HepG2 (cell line): Measurements from ENCODE around the gene CERS3. TPM values are rescaled to one million over a fixed set of nuclear protein-coding genes. Genes with fewer than 3 reads are reported as not detected.

Experiments
- ATAC-seq: fragments of 200-7000 bp; cut with Tn5 transposase; 3 replicates; pipeline ENCODE4 v1.9.1; 2020; ENCODE audit warnings: mild to moderate bottlenecking, moderate library complexity
- BruUV-seq: library from RNA; stranded (reverse); fragments of 400-500 nt; replicated peaks from 2 replicates; lab custom pipeline; 2021; lab: Mats Ljungman, UMichigan
- CTCF ChIA-PET: fragments of 300-600 bp; formaldehyde crosslinking; extraction: SDS; loops from one replicate; lab custom pipeline; 2021; ENCODE audit warnings: low total read pairs, inconsistent platforms, low intra/inter-chr PET ratio; lab: Yijun Ruan, JAX
- POLR2A ChIA-PET: fragments of 350-600 bp; sonication (Branson Sonifier 250); formaldehyde crosslinking; loops from one replicate; lab custom pipeline; 2020; ENCODE audit warnings: antibody characterized with exemption, inconsistent platforms; lab: Yijun Ruan, JAX
- DNase-seq: peaks from one replicate; pipeline ENCODE4 v3.0.0-alpha.2; 2015; ENCODE audit warnings: low spot score
- FAIRE-seq: peaks from 3 replicates; lab custom pipeline; 2011; peaks lifted over from hg19 to GRCh38; lab: Jason Lieb, UNC
- H2AFZ ChIP-seq: one replicate; pipeline ENCODE4 v1.6.1; 2011; ENCODE audit warnings: low read length, inconsistent platforms
- H3K27ac ChIP-seq: fragments of 300-600 bp; 3 replicates; pipeline ENCODE4 v1.8.0; 2011; ENCODE audit warnings: mixed run types, mild to moderate bottlenecking, mixed read lengths, low read length, inconsistent platforms; ENCODE audit not compliant: insufficient read depth; ENCODE audit errors: extremely low read length
- H3K27me3 ChIP-seq, 2 experiments: fragments of 200-600 bp in 1 of 2; 2 replicates in 1 of 2; 3 replicates in 1 of 2; pipeline versions ENCODE4 v1.6.0 to v1.8.0; 2011; ENCODE audit warnings: low read length in 2 of 2, mild to moderate bottlenecking in 2 of 2, moderate library complexity in 2 of 2, inconsistent platforms in 1 of 2; ENCODE audit not compliant: insufficient read depth in 2 of 2, control insufficient read depth in 1 of 2
- H3K36me3 ChIP-seq, 2 experiments: fragments of 200-600 bp in 1 of 2; replicated peaks in 1 of 2; 2 replicates in 1 of 2; 3 replicates in 1 of 2; pipeline versions ENCODE4 v1.5.1 to v1.8.0; 2011; ENCODE audit warnings: low read length in 2 of 2, inconsistent platforms in 1 of 2; ENCODE audit not compliant: insufficient read depth in 2 of 2, control insufficient read depth in 1 of 2
- H3K4me1 ChIP-seq: 2 replicates; pipeline ENCODE4 v1.5.1; 2012; ENCODE audit warnings: low read length, inconsistent platforms; ENCODE audit not compliant: insufficient read depth
- H3K4me2 ChIP-seq: 2 replicates; pipeline ENCODE4 v1.6.0; 2011; ENCODE audit warnings: low read depth, low read length, inconsistent platforms
- H3K4me3 ChIP-seq, 3 experiments: fragments of 200-600 bp in 1 of 3; sonication (generic), shearing (Covaris generic) in 1 of 3; replicated peaks in 1 of 3; 2 replicates each; pipeline ENCODE4 v1.5.1; 2011 to 2016; ENCODE audit warnings: low read length in 3 of 3, inconsistent platforms in 2 of 3, low read depth in 2 of 3, mild to moderate bottlenecking in 2 of 3, control low read depth in 1 of 3, mixed read lengths in 1 of 3; ENCODE audit not compliant: insufficient read depth in 1 of 3
- H3K79me2 ChIP-seq: one replicate; pipeline ENCODE4 v1.6.1; 2011; ENCODE audit warnings: low read length, inconsistent platforms; ENCODE audit not compliant: insufficient read depth
- H3K9ac ChIP-seq: 2 replicates; pipeline ENCODE4 v1.6.0; 2011; ENCODE audit warnings: mild to moderate bottlenecking, low read depth, low read length, inconsistent platforms; ENCODE audit not compliant: insufficient read depth
- H3K9me3 ChIP-seq: 2 replicates; pipeline ENCODE4 v1.5.1; 2012; ENCODE audit warnings: mild to moderate bottlenecking, low read length
- H4K20me1 ChIP-seq: 2 replicates; pipeline ENCODE4 v1.6.0; 2011; ENCODE audit warnings: inconsistent platforms, mild to moderate bottlenecking, low read length, moderate library complexity; ENCODE audit not compliant: insufficient read depth
- ATF4 ChIP-seq, 2 experiments: fragments of 450-650 bp in 1 of 2; sonication (generic) in 1 of 2; formaldehyde crosslinking; IDR thresholded peaks; 2 replicates each; pipeline versions ENCODE4 v1.5.0 to v1.8.0; 2020 to 2022; ENCODE audit warnings: mild to moderate bottlenecking in 1 of 2, missing genetic modification reagents in 1 of 2
- CENPT ChIP-seq: sonication (generic); formaldehyde crosslinking; IDR thresholded peaks from 2 replicates; pipeline ENCODE4 v1.8.0; 2022; ENCODE audit warnings: low read depth, mild to moderate bottlenecking, moderate library complexity, missing genetic modification reagents
- HNF4G ChIP-seq, 2 experiments: sonication (generic) in 1 of 2; formaldehyde crosslinking in 1 of 2; IDR thresholded peaks; 2 replicates each; pipeline versions ENCODE4 v1.4.0 to v1.6.1; 2011 to 2020; ENCODE audit warnings: borderline replicate concordance in 2 of 2, low read depth in 2 of 2, mild to moderate bottlenecking in 2 of 2, low read length in 1 of 2, missing genetic modification reagents in 1 of 2, moderate library complexity in 1 of 2
- MEF2D ChIP-seq: sonication (generic); formaldehyde crosslinking; IDR thresholded peaks from 2 replicates; pipeline ENCODE4 v1.5.1; 2020; ENCODE audit warnings: mild to moderate bottlenecking, missing genetic modification reagents
- NR2F1 ChIP-seq, 2 experiments: fragments of 450-650 bp in 1 of 2; formaldehyde crosslinking in 1 of 2; IDR thresholded peaks; 2 replicates each; pipeline versions ENCODE4 v1.5.0 to v1.6.1; 2016 to 2020; ENCODE audit warnings: mild to moderate bottlenecking in 1 of 2, missing compliant biosample characterization in 1 of 2, missing genetic modification reagents in 1 of 2, moderate library complexity in 1 of 2
- NR2F2 ChIP-seq: IDR thresholded peaks from 2 replicates; pipeline ENCODE4 v1.6.1; 2012; ENCODE audit warnings: low read depth, inconsistent platforms, borderline replicate concordance
- PCBP1 ChIP-seq: fragments of 200-400 bp; formaldehyde crosslinking; IDR thresholded peaks from 2 replicates; pipeline ENCODE4 v1.6.1; 2017; ENCODE audit warnings: mild to moderate bottlenecking, low read depth, low read length, borderline replicate concordance
- RXRA ChIP-seq: sonication (generic); formaldehyde crosslinking; IDR thresholded peaks from 2 replicates; pipeline ENCODE4 v1.5.1; 2020; ENCODE audit warnings: missing genetic modification reagents
- SMC3 ChIP-seq: IDR thresholded peaks from 2 replicates; pipeline ENCODE4 v1.6.1; 2011; ENCODE audit warnings: low read length, improper control_type of control experiment
- ZNF160 ChIP-seq: sonication (generic); formaldehyde crosslinking; IDR thresholded peaks from 2 replicates; pipeline ENCODE4 v1.8.0; 2022; ENCODE audit warnings: mild to moderate bottlenecking, inconsistent platforms, missing genetic modification reagents
- ZNF17 ChIP-seq: sonication (generic); formaldehyde crosslinking; IDR thresholded peaks from 2 replicates; pipeline ENCODE4 v1.5.0; 2020; ENCODE audit warnings: mild to moderate bottlenecking, missing genetic modification reagents
- ZNF207 ChIP-seq: fragments of 450-650 bp; IDR thresholded peaks from 2 replicates; pipeline ENCODE4 v1.6.1; 2016; ENCODE audit warnings: antibody characterized with exemption, borderline replicate concordance
- ZNF276 ChIP-seq: sonication (generic); formaldehyde crosslinking; IDR thresholded peaks from 2 replicates; pipeline ENCODE4 v1.4.0; 2020; ENCODE audit warnings: mild to moderate bottlenecking, low read depth, missing genetic modification reagents
- ZNF343 ChIP-seq: sonication (generic); formaldehyde crosslinking; IDR thresholded peaks from 2 replicates; pipeline ENCODE4 v1.4.0; 2020; ENCODE audit warnings: mild to moderate bottlenecking, missing genetic modification reagents
- ZNF451 ChIP-seq: sonication (generic); formaldehyde crosslinking; IDR thresholded peaks from 2 replicates; pipeline ENCODE4 v1.5.0; 2020; ENCODE audit warnings: mild to moderate bottlenecking, missing genetic modification reagents
- ZNF616 ChIP-seq: sonication (generic); formaldehyde crosslinking; IDR thresholded peaks from 2 replicates; pipeline ENCODE4 v1.5.0; 2020; ENCODE audit warnings: low read depth, mild to moderate bottlenecking, missing genetic modification reagents
- ZSCAN12 ChIP-seq: sonication (generic); formaldehyde crosslinking; IDR thresholded peaks from 2 replicates; pipeline ENCODE4 v1.9.0; 2021; ENCODE audit warnings: mild to moderate bottlenecking, missing genetic modification reagents
- WGBS: methylation state at CpG from one replicate; pipeline ENCODE4 v1.1.6; 2017; ENCODE audit warnings: low lambda C conversion rate; 5-methylcytosine and 5-hydroxymethylcytosine counted together
- in situ Hi-C: cut with HindIII; loops from 2 replicates; pipeline ENCODE4 v1.10.0; 2017; ENCODE audit warnings: low pct_unique_long_range_greater_than_20kb; ENCODE audit not compliant: extremely low pct_ligation_motif_present
- intact Hi-C: fragments of 100-400 bp; cut with micrococcal nuclease; formaldehyde crosslinking; loops from one replicate; pipeline ENCODE4 v1.10.0; 2022; ENCODE audit not compliant: unreplicated experiment
- polyA plus RNA-seq, 8 experiments: library from polyadenylated mRNA; depleted of rRNA in 3 of 8; stranded (reverse) in 7 of 8; unstranded in 1 of 8; fragments of >200 nt; fragmentation: Illumina TruSeq in 4 of 8; extraction: Trizol in 4 of 8; gene quantifications; 2 replicates each; pipeline versions ENCODE4 v1.2.1 to v1.2.3, GENCODE V29; 2011 to 2016; ENCODE audit warnings: low read depth in 4 of 8, missing spikeins in 1 of 8, mixed read lengths in 1 of 8; ENCODE audit not compliant: insufficient read depth in 1 of 8
- total RNA-seq, 5 experiments: library from RNA; depleted of rRNA; stranded (reverse); fragments of >200 nt; fragmentation: Illumina TruSeq; extraction: Trizol; gene quantifications; 2 replicates each; pipeline ENCODE4 v1.2.3, GENCODE V29; 2016; ENCODE audit warnings: low read depth in 1 of 5

CERS3 gene
- total and polyA plus RNA-seq, 2 of the 13 experiments (the other 11 are each of a cell fraction or from before 2014, with no cell fraction given), result not detected

GRCh38 chr15:100553468-100553867 is 24.7 kb upstream of the CERS3 start:
- Histone ChIP-seq H3K36me3 (no peaks in the 10 kb centered on the region), H3K4me2 (no peak overlapping the region), H2AFZ (no peak overlapping the region), H4K20me1 (no peaks in the 10 kb centered on the region), H3K27ac (no peak overlapping the region)
- no peak for DNase-seq
- POLR2A ChIA-PET, result no interaction called here
- in situ Hi-C loops, result no loop called here
- no peak for ATAC-seq
- BruUV-seq, result no TSS peak
- no peak for FAIRE-seq
- TF ChIP-seq ZNF160 (CRISPR knock-in tag), result no peak
- no peak for TF ChIP-seq MEF2D (CRISPR knock-in tag)
- TF ChIP-seq ZNF616 (CRISPR knock-in tag), result no peak
- TF ChIP-seq ZNF451 (CRISPR knock-in tag), result no peak
- TF ChIP-seq RXRA (CRISPR knock-in tag), result no peak
- TF ChIP-seq ZNF207, result no peak
- no peak for TF ChIP-seq ZNF276 (CRISPR knock-in tag)
- TF ChIP-seq PCBP1, result no peak
- no peak for TF ChIP-seq ZNF343 (CRISPR knock-in tag)
- TF ChIP-seq SMC3, result no peak
- no peak for TF ChIP-seq ZNF17 (CRISPR knock-in tag)
- TF ChIP-seq ATF4 (CRISPR knock-in tag; IDR thresholded peaks at IDR 0.05), result no peak
- no peak for TF ChIP-seq NR2F2
- no peak for TF ChIP-seq ZSCAN12
- TF ChIP-seq CENPT (CRISPR knock-in tag), result no peak
- no peak for TF ChIP-seq NR2F1 (CRISPR knock-in tag; IDR thresholded peaks at IDR 0.05)
- no peak for TF ChIP-seq HNF4G (IDR thresholded peaks at IDR 0.05; ENCODE audit: borderline replicate concordance, low read depth, low read length)
- no peak for TF ChIP-seq HNF4G (CRISPR knock-in tag; IDR thresholded peaks at IDR 0.05; ENCODE audit: borderline replicate concordance, low read depth)
- TF ChIP-seq, all 625 proteins: peak for 0
- Histone ChIP-seq H3K79me2 (no peaks in the 10 kb centered on the region), H3K9ac (no peak overlapping the region), H3K4me1 (no peaks in the 10 kb centered on the region), H3K27me3 (no peaks in the 10 kb centered on the region), H3K9me3 (peaks cover 11% of the 10 kb centered on the region; the same call in 1 of the 2 replicates), H3K4me3 (no peak overlapping the region)
- intact Hi-C loops, result no loop called here
- 91% methylated on average over 16 of the region's 16 CpGs for WGBS
- CTCF ChIA-PET, result no interaction called here
